ENCODE measurements around the gene RNF208. TPM values are rescaled to one million over a fixed set of nuclear protein-coding genes. Genes with fewer than 3 reads are reported as not detected.

Gene RNF208
- total and polyA plus RNA-seq, 7 donors: 4.8 to 12.8 (median 6.4) TPM

DNA sequence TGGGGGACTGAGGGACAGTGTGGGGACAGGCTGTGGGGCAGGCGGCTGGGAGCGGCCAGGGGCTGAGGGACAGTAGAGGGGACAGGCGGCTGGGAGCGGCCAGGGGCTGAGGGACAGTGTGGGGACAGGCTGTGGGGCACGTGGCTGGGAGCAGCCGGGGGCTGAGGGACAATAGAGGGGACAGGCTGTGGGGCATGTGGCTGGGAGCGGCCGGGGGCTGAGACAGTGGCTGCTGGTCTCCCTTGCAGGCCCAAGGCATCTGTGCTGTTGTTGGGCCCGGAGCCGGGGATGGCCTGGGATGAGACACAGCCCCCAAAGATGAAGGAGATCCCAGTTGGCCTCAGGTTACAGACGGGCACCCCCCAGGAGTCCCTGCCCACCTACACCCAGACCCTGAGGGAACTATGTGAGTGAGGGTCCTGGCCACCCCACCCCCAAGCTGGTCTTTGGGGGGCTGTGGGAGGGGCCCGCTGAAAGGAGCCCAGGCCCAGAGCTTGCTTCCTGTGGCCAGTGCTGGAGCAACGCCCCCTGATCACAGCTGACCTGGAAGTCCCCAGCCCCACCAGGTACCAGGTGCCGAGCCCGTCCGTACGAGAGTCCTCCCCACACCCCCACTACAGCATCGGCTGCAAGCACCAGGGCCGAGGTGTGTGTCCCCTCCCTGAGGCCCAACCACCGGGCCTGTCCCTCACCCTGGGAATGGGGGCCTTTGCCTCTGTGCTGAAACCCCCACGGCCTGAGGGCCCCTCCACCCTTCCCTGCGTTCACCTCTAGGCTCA, 29.6 kb upstream of the RNF208 start:
- Histone ChIP-seq H3K4me3 (no peak overlapping the region), H3K9me3 (no peaks in the 10 kb centered on the region), H3K27me3 (ENCODE audit: insufficient read depth in 3 of 3, low read length in 2 of 3) (no peaks in the 10 kb centered on the region), H3K36me3 (ENCODE audit: insufficient read depth in 1 of 2, low read depth in 1 of 2) (peaks cover 0 to 6% of the 10 kb centered on the region in 2 donors), H3K27ac (no peak overlapping the region), H3K4me1 (peaks cover 22% of the 10 kb centered on the region)
- ATAC-seq: no peak
- 84 to 87% (median 84%) methylated on average over 21 to 22 of the region's 22 CpGs for WGBS, 3 donors
- DNase-seq: no peak
- intact Hi-C loops (cut with DNase I): no loop called here
- TF ChIP-seq, protein P1, sequence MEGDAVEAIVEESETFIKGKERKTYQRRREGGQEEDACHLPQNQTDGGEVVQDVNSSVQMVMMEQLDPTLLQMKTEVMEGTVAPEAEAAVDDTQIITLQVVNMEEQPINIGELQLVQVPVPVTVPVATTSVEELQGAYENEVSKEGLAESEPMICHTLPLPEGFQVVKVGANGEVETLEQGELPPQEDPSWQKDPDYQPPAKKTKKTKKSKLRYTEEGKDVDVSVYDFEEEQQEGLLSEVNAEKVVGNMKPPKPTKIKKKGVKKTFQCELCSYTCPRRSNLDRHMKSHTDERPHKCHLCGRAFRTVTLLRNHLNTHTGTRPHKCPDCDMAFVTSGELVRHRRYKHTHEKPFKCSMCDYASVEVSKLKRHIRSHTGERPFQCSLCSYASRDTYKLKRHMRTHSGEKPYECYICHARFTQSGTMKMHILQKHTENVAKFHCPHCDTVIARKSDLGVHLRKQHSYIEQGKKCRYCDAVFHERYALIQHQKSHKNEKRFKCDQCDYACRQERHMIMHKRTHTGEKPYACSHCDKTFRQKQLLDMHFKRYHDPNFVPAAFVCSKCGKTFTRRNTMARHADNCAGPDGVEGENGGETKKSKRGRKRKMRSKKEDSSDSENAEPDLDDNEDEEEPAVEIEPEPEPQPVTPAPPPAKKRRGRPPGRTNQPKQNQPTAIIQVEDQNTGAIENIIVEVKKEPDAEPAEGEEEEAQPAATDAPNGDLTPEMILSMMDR (IDR thresholded peaks at IDR 0.05): no peak

DNA sequence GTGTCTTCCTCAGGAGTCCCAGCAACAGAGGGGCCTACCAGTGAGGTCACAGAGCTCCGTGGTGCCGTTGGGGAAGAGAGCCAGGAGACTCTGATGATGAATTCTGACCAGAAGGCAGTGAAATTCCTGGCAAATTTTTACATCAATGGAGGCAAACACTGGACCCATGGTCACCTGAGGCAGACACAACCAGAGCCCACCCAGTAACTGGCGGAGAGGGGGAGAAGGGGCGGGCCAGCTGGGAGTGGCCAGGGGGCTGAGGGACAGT, 29.1 kb upstream of the RNF208 start, which contains the start of gene STPG3:
Gene STPG3, plus strand, starts transcription at position 93 of the 268 bp plus-strand sequence. Its CDS starts 1 bp downstream, at position 94.
- Histone ChIP-seq H3K4me3 (no peak within 1 kb of the TSS), H3K4me1 (peaks cover 19% of the 10 kb centered on the region), H3K27ac (no peak within 1 kb of the TSS), H3K27me3 (ENCODE audit: insufficient read depth in 3 of 3, low read length in 2 of 3) (no peaks in the 10 kb centered on the region), H3K36me3 (ENCODE audit: insufficient read depth in 1 of 2, low read depth in 1 of 2) (peaks cover 0 to under 1% of the 10 kb centered on the region in 2 donors), H3K9me3 (no peaks in the 10 kb centered on the region)
- DNase-seq (no peak), ATAC-seq (no peak)
- TF ChIP-seq, protein P1 (IDR thresholded peaks at IDR 0.05): no peak
- 50 to 66% (median 53%) methylated on average over 4 of the region's 4 CpGs for WGBS, 3 donors
- intact Hi-C loops (cut with DNase I): no loop called here

DNA sequence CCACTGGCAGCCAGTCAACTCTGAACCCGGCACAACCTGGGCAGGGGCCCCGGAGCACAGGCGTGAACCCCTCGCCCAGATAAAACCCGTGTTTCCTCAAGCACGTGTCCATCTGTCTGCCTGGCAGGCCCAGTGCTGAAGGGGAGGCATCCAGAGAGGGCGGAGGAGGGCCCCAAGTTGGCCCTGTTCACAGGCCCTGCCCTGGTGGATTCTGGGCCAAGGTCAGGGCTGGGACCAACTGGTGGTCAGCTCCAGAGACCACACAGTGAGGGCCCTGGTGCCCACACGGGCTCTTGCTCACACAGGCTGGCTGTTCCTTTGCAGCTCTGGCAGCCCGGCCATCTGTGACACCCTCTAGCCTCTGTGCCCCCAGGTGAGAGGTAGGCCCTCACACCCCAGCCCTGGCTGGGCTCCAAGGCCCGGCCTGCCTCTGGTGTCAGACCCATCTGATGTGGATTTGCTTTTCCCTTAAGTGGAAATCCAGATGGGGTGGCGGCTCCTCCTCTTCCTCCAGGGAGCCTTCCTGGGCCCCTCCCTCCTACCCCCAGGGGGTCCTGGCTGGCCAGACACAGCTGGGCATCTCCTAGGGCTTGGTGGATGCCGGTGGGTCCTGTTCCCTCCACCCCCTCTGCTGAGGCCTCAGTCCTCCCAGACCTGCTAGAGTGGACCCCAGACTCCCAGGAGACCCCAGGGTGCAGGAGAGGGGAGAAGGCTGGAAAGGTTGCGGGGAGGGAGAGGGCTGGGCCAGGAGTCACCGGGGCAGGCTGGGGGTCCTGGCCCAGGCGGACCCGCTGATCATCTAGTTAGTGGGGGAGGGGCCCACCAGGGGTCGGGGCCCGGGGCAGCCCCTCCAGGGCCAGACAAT, 28.5 kb upstream of the RNF208 start:
- ATAC-seq (no peak), DNase-seq (no peak)
- Histone ChIP-seq H3K36me3 (ENCODE audit: insufficient read depth in 1 of 2, low read depth in 1 of 2) (no peaks in the 10 kb centered on the region), H3K4me3 (no peak overlapping the region), H3K9me3 (no peaks in the 10 kb centered on the region), H3K4me1 (peaks cover 16% of the 10 kb centered on the region), H3K27ac (no peak overlapping the region), H3K27me3 (ENCODE audit: insufficient read depth in 3 of 3, low read length in 2 of 3) (no peaks in the 10 kb centered on the region)
- intact Hi-C loops (cut with DNase I): no loop called here
- TF ChIP-seq, protein P1 (IDR thresholded peaks at IDR 0.05): no peak
- 25 to 53% (median 34%) methylated on average over 17 to 18 of the region's 18 CpGs for WGBS, 3 donors

DNA sequence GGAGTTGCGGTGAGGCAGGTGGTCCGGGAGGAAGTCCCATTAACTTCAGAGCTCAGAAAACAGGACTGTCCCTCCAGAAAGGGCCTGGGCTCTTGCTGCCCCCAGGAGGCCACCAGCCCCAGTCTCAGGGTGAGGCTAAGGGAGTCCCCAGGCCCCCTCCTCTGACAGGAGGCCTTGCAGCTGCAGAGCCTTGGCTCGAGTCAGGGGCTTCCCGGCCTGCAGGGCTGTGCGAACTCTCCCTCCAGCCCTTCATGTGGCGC, 25.8 kb upstream of the RNF208 start:
- DNase-seq: no peak
- no peak for ATAC-seq
- Histone ChIP-seq H3K9me3 (no peaks in the 10 kb centered on the region), H3K4me3 (no peak overlapping the region), H3K27me3 (ENCODE audit: insufficient read depth in 3 of 3, low read length in 2 of 3) (no peaks in the 10 kb centered on the region), H3K4me1 (peaks cover 31% of the 10 kb centered on the region), H3K36me3 (ENCODE audit: insufficient read depth in 1 of 2, low read depth in 1 of 2) (peaks cover 0 to 12% of the 10 kb centered on the region in 2 donors), H3K27ac (peak overlapping the region; percentile 73)
- intact Hi-C loops (cut with DNase I): no loop called here
- TF ChIP-seq, protein P1 (IDR thresholded peaks at IDR 0.05): no peak
- WGBS, 3 donors: 75 to 81% (median 80%) methylated on average over 6 of the region's 6 CpGs
